Measurements from ENCODE around the gene EXOC7.
A peak's percentile ranks its signal among the peaks of the same experiment; 100 is the strongest.

EXOC7 gene

GRCh38 chr17:76119409-76120371 lies 16.1 kb upstream of the EXOC7 start:
- DNase-seq: no peak

GRCh38 chr17:76115138-76115754 lies 11.7 kb upstream of the EXOC7 start:
- DNase-seq: no peak

- no peak for DNase-seq
Measured at GRCh38 chr17:76111956-76112355, 8.4 kb upstream of the EXOC7 start.

- DNase-seq: peak; percentile 44
Measured at GRCh38 chr17:76107509-76107908, 3.9 kb upstream of the EXOC7 start.

- no peak for DNase-seq
Measured at GRCh38 chr17:76106703-76107102, 3.1 kb upstream of the EXOC7 start.

- no peak for DNase-seq
Measured at GRCh38 chr17:76104896-76105231, 1.3 kb upstream of the EXOC7 start.

GRCh38 chr17:76104140-76104895 lies 731 bp upstream of the EXOC7 start:
- DNase-seq: no peak

- no peak for DNase-seq
Measured at GRCh38 chr17:76102944-76103273, 678 bp downstream of the EXOC7 start.

GRCh38 chr17:76097716-76098295 lies 5.8 kb downstream of the EXOC7 start:
- no peak for DNase-seq

GRCh38 chr17:76095943-76096342 lies 7.6 kb downstream of the EXOC7 start:
- DNase-seq: no peak

GRCh38 chr17:76094046-76094445 lies 9.5 kb downstream of the EXOC7 start:
- no peak for DNase-seq

- no peak for DNase-seq
Measured at GRCh38 chr17:76092526-76093413, 10.8 kb downstream of the EXOC7 start.

- peak; percentile 36 for DNase-seq
Measured at GRCh38 chr17:76091526-76092286, 11.9 kb downstream of the EXOC7 start.

GRCh38 chr17:76090517-76091129 lies 13.0 kb downstream of the EXOC7 start:
- DNase-seq: no peak

GRCh38 chr17:76089680-76090516 lies 13.7 kb downstream of the EXOC7 start:
- no peak for DNase-seq

GRCh38 chr17:76088868-76089576 lies 14.6 kb downstream of the EXOC7 start:
- DNase-seq: no peak

GRCh38 chr17:76088041-76088867 lies 15.3 kb downstream of the EXOC7 start:
- DNase-seq: no peak

- no peak for DNase-seq
Measured at GRCh38 chr17:76087531-76087930, 16.1 kb downstream of the EXOC7 start.

- no peak for DNase-seq
Measured at GRCh38 chr17:76086384-76086783, 17.2 kb downstream of the EXOC7 start.
